HG03354 (cell line): ENCODE data around the gene BIRC7.

ENCODE experiments used
- ATAC-seq: cut with Tn5 transposase; IDR thresholded peaks from one replicate; pipeline ENCODE4 v1.9.1; 2021; ENCODE audit warnings: mild to moderate bottlenecking; ENCODE audit not compliant: unreplicated experiment, poor library complexity, severe bottlenecking

BIRC7 gene

GRCh38 chr20:63223121-63223825 is 12.4 kb upstream of the BIRC7 start:
- ATAC-seq: no peak

GRCh38 chr20:63223826-63224207 is 11.9 kb upstream of the BIRC7 start:
- ATAC-seq: no peak

DNA sequence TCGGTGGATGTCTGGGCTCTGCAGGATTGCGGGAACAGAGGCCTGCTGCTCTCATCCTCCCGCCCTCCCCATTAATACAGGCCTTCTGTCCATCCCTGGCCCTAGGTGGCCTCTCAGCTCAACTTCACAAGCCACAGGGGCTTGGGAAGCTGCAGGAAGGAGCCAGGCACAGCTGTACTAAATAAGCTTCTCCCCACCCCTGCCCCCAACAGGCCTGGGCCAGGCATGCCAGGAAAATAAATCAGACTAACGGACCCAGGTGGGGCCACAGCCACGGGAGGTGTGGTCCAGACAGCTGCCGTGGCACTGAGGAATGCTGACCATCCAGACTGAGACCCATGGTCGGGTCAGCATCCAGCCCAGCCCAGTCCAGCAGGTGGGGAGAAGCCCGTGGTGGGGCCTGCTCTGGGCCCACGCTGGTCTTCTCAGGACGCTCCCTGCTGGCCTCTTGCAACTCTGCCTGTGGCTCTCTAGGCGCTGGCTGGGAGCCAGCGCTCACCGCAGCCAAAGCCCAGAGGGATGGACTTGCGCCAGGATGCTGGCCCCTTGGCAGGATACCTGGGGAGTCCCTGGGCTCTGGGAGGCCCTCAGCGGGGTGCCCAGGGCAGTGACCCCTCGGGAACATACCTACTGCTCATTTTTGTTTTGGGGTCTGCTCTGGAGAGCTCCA is 11.2 kb upstream of the BIRC7 start:
- ATAC-seq: no peak

- no peak for ATAC-seq
Measured at GRCh38 chr20:63225082-63225454, 10.6 kb upstream of the BIRC7 start.

DNA sequence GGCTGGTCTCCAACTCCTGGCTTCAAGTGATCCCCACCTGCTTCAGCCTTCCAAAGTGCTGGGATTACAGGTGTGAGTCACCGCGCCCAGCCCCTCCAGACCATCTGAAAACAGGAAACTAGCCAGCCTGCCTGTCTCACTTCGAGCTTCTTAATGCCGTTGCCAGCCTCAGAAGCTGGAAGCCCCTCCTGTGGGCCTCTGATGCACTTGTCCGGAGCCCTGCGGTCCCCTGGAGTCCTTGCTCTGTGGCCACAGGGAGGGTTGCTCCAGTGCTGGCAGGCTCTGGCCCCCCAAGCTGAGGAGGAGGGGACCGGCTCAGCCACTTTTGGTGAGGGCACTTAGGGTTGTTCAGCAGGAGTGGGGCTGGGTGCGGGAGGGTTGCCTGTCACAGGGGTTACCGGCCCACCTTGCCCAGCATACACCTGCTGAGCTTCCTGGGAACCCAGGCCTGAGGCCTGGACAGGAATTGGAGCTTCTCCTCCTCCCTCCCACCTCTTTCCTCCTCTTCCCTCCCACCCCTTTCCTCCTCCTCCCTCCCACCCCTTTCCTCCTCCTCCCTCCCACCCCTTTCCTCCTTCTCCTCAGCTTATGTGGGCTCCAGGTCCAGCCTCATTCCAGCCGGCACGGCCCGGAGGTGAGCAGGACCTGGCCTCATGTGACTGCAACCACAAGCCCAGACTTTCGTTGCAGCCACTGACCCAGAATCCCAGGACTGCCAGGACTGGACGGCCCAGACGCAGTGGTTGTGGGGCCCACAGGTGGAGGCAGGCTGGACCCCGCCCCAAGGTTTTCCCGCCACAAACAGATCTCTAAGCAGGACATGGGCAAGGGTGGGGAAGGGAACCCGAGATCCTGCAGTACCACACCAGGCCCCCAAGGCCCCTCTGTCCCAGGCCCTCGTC is 9.4 kb upstream of the BIRC7 start:
- no peak for ATAC-seq

- ATAC-seq: no peak
Measured at GRCh38 chr20:63227260-63227659, 8.4 kb upstream of the BIRC7 start.

DNA sequence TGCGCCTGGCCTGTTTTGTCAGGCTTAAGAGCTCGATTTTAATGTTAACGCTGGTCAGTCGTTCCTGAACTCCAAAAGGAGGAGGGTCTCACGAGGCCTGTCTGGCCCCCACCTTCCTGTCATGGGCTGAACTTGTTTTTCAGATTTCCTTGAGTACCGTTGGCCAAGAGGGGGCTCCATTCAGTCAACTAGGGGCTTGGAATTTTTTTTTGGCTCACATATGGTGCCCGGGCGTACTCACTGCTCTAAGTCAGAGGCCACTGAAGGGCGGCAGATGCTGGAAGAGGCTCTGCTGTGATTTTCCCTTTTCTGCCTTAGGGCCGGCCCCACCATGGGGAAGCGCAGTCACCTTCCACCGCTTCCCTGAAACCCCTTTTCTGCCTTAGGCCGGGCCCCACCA is 6.9 kb upstream of the BIRC7 start:
- ATAC-seq: no peak

DNA sequence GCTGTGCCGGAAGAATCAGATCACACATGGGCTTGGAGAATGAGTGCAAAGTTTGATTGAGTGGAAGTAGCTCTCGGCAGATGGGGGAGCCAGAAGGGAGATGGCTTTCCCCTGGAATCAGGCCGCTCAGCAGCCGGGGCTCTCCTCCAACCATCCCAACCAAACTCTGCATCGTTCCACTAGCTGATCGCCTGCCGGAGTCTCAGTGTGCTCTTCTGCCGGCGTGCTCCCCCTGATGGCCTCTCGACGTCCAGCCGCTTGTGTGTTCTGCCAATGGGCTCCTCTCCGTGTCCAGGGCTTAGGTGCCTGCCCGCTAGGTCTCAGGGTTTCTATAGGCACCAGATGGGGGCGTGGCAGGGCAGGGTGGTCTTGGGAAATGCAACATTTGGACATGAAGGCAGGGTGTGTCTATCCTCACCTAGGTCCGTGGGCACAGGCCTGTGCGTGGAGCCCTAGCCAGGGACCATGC is 4.9 kb upstream of the BIRC7 start:
- ATAC-seq: no peak

- no peak for ATAC-seq
Measured at GRCh38 chr20:63232235-63233060, 3.3 kb upstream of the BIRC7 start.

GRCh38 chr20:63233061-63233344 is 2.7 kb upstream of the BIRC7 start:
- ATAC-seq: no peak

DNA sequence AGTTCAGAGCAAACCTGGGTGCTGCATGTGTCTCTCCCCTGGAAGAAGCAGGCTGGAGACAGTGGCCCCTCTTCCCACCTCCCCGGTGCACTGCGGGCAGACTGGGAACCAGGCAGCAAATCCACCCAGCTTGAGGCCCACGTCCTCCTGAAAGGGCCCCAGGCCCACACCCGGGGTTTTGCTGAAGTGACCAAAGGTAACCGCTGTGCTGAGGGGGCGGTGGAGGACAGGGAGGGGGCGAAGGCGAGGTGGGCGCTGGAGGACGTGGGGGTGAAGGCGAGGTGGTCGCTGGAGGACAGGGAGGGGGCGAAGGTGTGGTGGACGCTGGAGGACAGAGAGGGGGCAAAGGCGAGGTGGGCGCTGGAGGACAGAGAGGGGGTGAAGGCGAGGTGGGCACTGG is 1.8 kb upstream of the BIRC7 start:
- ATAC-seq: no peak

DNA sequence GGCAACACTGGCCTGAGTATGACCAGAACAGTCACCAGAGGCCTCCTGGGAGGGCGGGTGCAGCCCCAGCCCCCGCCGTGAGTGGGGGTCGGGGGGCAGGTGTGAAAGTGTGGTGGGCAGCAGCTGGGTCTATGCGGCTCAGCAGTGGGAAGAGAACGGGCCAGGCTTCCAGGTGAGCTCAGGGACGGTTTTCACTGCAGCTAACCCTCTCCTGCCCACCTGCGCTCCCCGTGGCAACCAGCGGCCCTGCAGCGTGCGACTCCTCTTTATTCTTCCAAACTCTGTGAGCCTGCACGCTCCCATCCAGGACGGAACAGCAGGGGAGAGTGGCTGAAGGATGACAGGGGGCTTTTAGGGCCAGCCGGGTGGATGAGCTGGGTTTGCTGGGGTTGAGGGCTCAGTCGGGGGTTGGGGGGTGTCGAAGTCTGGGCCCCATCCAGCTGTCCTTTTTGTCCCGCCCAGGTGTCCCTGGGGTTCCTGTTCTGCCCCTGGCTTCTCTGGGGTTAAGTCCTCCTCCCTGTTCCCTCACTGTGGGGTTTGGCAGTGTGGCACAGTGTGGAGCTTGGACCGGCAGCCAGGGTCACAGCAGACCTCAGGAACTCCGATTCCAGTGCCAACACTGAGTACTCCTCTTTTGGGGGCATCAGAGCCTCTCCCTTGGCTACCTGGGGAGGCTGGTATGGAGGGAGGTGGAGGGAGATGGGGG is 859 bp upstream of the BIRC7 start:
- no peak for ATAC-seq

DNA sequence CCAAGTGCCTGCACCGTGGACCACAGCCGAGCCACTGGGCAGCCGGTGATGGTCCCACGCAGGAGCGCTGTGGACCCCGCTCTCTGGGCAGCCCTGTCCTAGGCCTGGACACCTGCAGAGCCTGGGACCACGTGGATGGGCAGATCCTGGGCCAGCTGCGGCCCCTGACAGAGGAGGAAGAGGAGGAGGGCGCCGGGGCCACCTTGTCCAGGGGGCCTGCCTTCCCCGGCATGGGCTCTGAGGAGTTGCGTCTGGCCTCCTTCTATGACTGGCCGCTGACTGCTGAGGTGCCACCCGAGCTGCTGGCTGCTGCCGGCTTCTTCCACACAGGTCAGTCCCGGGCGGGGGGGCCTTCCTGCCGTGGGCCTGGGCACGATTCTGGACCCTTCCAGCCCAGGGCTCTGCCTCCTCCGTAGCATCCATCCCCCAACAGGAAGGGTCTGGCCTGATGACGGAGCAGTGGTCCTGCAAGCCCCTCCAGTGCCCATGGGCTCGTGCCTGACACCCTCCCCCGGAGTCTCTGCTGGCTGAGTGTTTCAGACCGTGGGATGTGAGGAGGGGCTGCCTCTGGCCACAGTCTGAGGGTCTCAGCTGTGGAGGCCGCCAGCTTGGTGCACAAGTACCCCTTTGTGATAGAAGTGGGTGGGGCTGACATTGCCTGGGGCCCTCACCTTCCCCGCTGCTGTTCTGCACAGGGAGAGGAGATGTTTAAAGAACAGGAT is 572 bp downstream of the BIRC7 start:
- ATAC-seq: no peak

GRCh38 chr20:63238031-63238430 is 2.3 kb downstream of the BIRC7 start:
- no peak for ATAC-seq

DNA sequence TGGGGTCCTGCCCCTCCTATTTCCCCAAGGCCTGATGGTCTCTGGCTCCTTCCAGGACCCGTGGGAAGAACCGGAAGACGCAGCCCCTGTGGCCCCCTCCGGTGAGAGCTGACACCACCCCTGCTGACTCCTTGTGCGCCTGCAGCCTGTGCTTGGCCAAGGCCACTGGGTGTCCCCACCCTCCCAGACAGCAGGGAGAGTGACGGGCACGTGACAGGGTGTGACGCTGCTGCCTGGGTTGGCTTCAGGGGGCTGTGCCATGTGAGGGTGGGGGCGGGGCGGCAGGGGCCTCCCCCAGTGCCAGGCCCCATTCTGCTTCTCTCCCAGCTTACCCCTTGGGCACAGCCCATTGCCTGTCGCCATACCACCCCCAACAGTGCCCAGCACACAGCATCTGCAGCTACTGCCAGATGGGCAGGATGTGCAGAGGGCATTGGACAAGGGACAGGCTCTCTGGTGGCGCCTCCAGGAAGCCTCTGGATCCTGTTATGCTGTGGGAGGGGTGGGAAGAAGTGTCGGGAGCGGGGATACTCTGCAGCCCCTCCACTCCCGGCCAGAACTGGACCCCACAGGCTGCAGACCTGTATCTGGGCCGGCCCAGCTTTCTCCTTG is 2.9 kb downstream of the BIRC7 start:
- no peak for ATAC-seq

DNA sequence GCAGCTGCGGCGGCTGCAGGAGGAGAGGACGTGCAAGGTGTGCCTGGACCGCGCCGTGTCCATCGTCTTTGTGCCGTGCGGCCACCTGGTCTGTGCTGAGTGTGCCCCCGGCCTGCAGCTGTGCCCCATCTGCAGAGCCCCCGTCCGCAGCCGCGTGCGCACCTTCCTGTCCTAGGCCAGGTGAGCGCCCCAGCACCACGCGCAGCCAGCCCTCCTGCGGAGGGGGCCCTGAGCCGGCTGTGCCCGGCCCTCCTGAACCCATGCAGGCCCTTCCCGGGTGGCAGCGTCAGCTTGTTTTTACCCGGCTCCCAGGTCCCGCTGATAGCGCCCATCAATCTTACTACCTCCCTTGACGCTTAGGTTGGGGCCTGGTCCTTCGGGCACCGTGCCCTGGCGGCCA is 3.7 kb downstream of the BIRC7 start:
- no peak for ATAC-seq

DNA sequence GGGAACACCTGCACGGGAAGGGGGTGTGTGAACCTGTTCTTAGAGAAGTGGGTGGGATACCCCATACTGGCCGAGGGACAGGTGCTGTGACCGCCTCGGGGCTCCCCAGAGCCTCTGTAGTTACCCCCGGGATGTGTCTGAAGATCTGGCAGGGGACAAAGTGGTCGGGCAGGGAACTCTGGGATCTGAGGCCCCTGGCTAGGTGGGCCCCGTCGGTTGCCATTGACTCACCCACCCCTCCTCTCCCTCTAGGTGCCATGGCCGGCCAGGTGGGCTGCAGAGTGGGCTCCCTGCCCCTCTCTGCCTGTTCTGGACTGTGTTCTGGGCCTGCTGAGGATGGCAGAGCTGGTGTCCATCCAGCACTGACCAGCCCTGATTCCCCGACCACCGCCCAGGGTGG is 4.3 kb downstream of the BIRC7 start:
- no peak for ATAC-seq

- no peak for ATAC-seq
Measured at GRCh38 chr20:63241272-63241671, 5.6 kb downstream of the BIRC7 start.
